ENCODE results near the gene MARK2.

MARK2 gene

DNA sequence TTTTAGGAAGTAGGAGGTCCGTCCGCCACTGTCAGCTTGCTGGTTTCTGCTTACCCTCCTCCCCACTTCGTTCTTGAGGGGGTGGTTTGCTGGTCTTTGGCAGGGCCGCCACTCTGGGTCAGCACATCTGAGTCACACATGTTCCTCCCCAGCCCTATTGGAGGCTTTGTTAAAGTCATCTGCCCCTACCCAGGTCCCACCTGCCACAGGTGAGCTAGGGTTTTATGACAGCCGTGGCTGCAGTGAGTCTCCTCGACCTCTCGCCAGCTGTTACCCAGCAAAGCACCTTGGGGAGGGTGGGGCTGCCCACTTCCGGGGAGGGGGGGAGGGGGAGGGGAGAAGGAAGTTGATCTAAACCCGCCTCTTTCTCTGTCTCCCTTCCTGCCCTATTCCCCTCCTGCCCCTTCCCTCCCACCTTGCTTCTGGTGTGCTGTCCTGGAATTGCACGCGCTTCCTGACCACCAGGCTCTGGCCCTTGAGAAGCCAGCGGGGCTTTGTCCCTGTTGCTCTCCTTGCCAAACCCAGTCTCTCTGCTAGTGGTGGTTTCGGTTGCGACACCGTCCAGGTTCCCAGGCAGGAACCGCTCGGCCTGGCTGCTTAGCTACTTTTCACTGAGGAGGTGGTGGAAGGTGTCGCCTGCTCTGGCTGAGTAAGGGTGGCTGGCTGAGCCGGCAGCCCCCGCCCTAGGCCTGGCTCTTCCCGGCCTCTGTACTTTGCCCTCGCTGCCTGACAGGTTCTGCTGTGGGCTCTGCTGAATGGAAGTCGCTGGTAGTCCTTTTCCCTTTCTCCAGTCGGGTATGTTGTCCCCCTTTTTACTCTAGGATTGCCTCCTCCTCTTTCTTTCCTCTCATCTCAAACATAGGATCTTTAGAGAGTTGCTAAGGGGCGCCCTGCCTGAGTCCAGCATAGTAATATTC is 49.5 kb downstream of the MARK2 start:
- peak overlapping the region; percentile 70 for H3K9ac ChIP-seq (ENCODE audit: low read length)
- H3K27ac ChIP-seq (ENCODE audit: low read length) = peak overlapping the region; percentile 85
- H3K9me2 ChIP-seq (replicated peaks; ENCODE audit: insufficient read depth, low read length) = no peaks in the 10 kb centered on the region
- peak overlapping the region; percentile 98 for H3K4me2 ChIP-seq (ENCODE audit: low read depth, low read length)
- DNase-seq = peak; percentile 88
- no peaks in the 10 kb centered on the region for H3K36me3 ChIP-seq (replicated peaks; ENCODE audit: insufficient read depth, low read length)
- no peaks in the 10 kb centered on the region; the same call in none of the 2 replicates for H4K20me1 ChIP-seq (ENCODE audit: insufficient read depth, low read length)
- no peak for TF ChIP-seq CTCF (IDR thresholded peaks at IDR 0.05; ENCODE audit: low read length)
- no peak for TF ChIP-seq EZH2 (optimal IDR thresholded peaks at IDR 0.05; ENCODE audit: low read depth, low read length)
- TF ChIP-seq EZH2phosphoT487 (IDR thresholded peaks at IDR 0.05; ENCODE audit: low read length) = no peak
- peaks cover 25% of the 10 kb centered on the region for H3K4me1 ChIP-seq (ENCODE audit: low read length)
- peaks cover 21% of the 10 kb centered on the region for H3F3A ChIP-seq (ENCODE audit: insufficient read depth, low read length)
- H3K4me3 ChIP-seq (ENCODE audit: low read length) = peak overlapping the region; percentile 77
- H2AFZ ChIP-seq (ENCODE audit: low read length) = peak overlapping the region; percentile 68; the same call in 1 of the 2 replicates
- no peaks in the 10 kb centered on the region for H3K27me3 ChIP-seq (replicated peaks; ENCODE audit: insufficient read depth, low read length)
- H3K9me3 ChIP-seq (replicated peaks; ENCODE audit: insufficient read depth, low read length) = no peaks in the 10 kb centered on the region
- peaks cover 89% of the 10 kb centered on the region for H3K79me2 ChIP-seq (ENCODE audit: low read length)

- DNase-seq = no peak
- H3F3A ChIP-seq (ENCODE audit: insufficient read depth, low read length) = peaks cover 21% of the 10 kb centered on the region
- H3K9me2 ChIP-seq (replicated peaks; ENCODE audit: insufficient read depth, low read length) = no peaks in the 10 kb centered on the region
- H3K9me3 ChIP-seq (replicated peaks; ENCODE audit: insufficient read depth, low read length) = no peaks in the 10 kb centered on the region
- peak overlapping the region; percentile 98; the same call in 1 of the 2 replicates for H3K4me2 ChIP-seq (ENCODE audit: low read depth, low read length)
- H3K79me2 ChIP-seq (ENCODE audit: low read length) = peaks cover 88% of the 10 kb centered on the region
- TF ChIP-seq EZH2phosphoT487 (IDR thresholded peaks at IDR 0.05; ENCODE audit: low read length) (no peak), EZH2 (optimal IDR thresholded peaks at IDR 0.05; ENCODE audit: low read depth, low read length) (no peak), CTCF (IDR thresholded peaks at IDR 0.05; ENCODE audit: low read length) (no peak)
- peak overlapping the region; percentile 70; the same call in 1 of the 2 replicates for H3K9ac ChIP-seq (ENCODE audit: low read length)
- H3K4me1 ChIP-seq (ENCODE audit: low read length) = peaks cover 25% of the 10 kb centered on the region
- H3K4me3 ChIP-seq (ENCODE audit: low read length) = peak overlapping the region; percentile 77
- H2AFZ ChIP-seq (ENCODE audit: low read length) = no peak overlapping the region
- no peak overlapping the region for H3K27ac ChIP-seq (ENCODE audit: low read length)
- H3K36me3 ChIP-seq (replicated peaks; ENCODE audit: insufficient read depth, low read length) = no peaks in the 10 kb centered on the region
- peaks cover 4% of the 10 kb centered on the region for H4K20me1 ChIP-seq (ENCODE audit: insufficient read depth, low read length)
- no peaks in the 10 kb centered on the region for H3K27me3 ChIP-seq (replicated peaks; ENCODE audit: insufficient read depth, low read length)
These were observed 50.4 kb downstream of the MARK2 start for GRCh38 chr11:63889344-63889743.

GRCh38 chr11:63890368-63890767 is 51.5 kb downstream of the MARK2 start:
- no peak overlapping the region for H3K27ac ChIP-seq (ENCODE audit: low read length)
- H3F3A ChIP-seq (ENCODE audit: insufficient read depth, low read length) = peaks cover 21% of the 10 kb centered on the region
- no peaks in the 10 kb centered on the region for H3K9me2 ChIP-seq (replicated peaks; ENCODE audit: insufficient read depth, low read length)
- H2AFZ ChIP-seq (ENCODE audit: low read length) = no peak overlapping the region
- peaks cover 4% of the 10 kb centered on the region for H4K20me1 ChIP-seq (ENCODE audit: insufficient read depth, low read length)
- H3K27me3 ChIP-seq (replicated peaks; ENCODE audit: insufficient read depth, low read length) = no peaks in the 10 kb centered on the region
- TF ChIP-seq CTCF (IDR thresholded peaks at IDR 0.05; ENCODE audit: low read length) = no peak
- no peak for TF ChIP-seq EZH2phosphoT487 (IDR thresholded peaks at IDR 0.05; ENCODE audit: low read length)
- TF ChIP-seq EZH2 (optimal IDR thresholded peaks at IDR 0.05; ENCODE audit: low read depth, low read length) = no peak
- H3K9ac ChIP-seq (ENCODE audit: low read length) = no peak overlapping the region
- H3K79me2 ChIP-seq (ENCODE audit: low read length) = peaks cover 83% of the 10 kb centered on the region
- DNase-seq = no peak
- no peaks in the 10 kb centered on the region for H3K36me3 ChIP-seq (replicated peaks; ENCODE audit: insufficient read depth, low read length)
- H3K4me2 ChIP-seq (ENCODE audit: low read depth, low read length) = no peak overlapping the region
- H3K9me3 ChIP-seq (replicated peaks; ENCODE audit: insufficient read depth, low read length) = no peaks in the 10 kb centered on the region
- H3K4me1 ChIP-seq (ENCODE audit: low read length) = peaks cover 25% of the 10 kb centered on the region
- no peak overlapping the region for H3K4me3 ChIP-seq (ENCODE audit: low read length)
